IMR-90 (cell line): ENCODE data around the gene ENOX2. TPM values are rescaled to one million over a fixed set of nuclear protein-coding genes. Genes with fewer than 3 reads are reported as not detected.
A peak's percentile ranks its signal among the peaks of the same experiment; 100 is the strongest.

Experiments
- ATAC-seq: fragments of 200-7000 bp; cut with Tn5 transposase; 2 replicates; pipeline ENCODE4 v1.9.1; 2020; ENCODE audit warnings: low read depth, mild to moderate bottlenecking, moderate library complexity
- BruUV-seq: library from RNA; stranded (reverse); fragments of 400-500 nt; replicated peaks from 2 replicates; lab custom pipeline; 2021; lab: Mats Ljungman, UMichigan
- CTCF ChIA-PET: fragments of 300-600 bp; formaldehyde crosslinking; extraction: SDS; loops from one replicate; lab custom pipeline; 2021; ENCODE audit warnings: antibody characterized with exemption; lab: Yijun Ruan, JAX
- POLR2A ChIA-PET: fragments of 300-600 bp; sonication (Branson Sonifier 250); formaldehyde crosslinking; loops from one replicate; lab custom pipeline; 2022; ENCODE audit warnings: antibody characterized with exemption; ENCODE audit not compliant: unreplicated experiment; lab: Charles Lee
- DNase-seq: peaks from one replicate; pipeline ENCODE4 v3.0.0; 2013
- H2AFZ ChIP-seq: replicated peaks from 2 replicates; pipeline ENCODE3; 2013; ENCODE audit warnings: low read length, mild to moderate bottlenecking; ENCODE audit not compliant: poor library complexity
- H2AK5ac ChIP-seq: 2 replicates; pipeline ENCODE4 v1.6.1; 2013; ENCODE audit warnings: low read depth, low read length, inconsistent platforms
- H2AK9ac ChIP-seq: replicated peaks from 2 replicates; pipeline ENCODE3; 2013; ENCODE audit warnings: mild to moderate bottlenecking, low read depth, low read length, moderate library complexity; ENCODE audit not compliant: poor library complexity
- H2BK120ac ChIP-seq: 2 replicates; pipeline ENCODE4 v1.6.1; 2013; ENCODE audit warnings: low read depth, low read length, inconsistent platforms
- H2BK15ac ChIP-seq: 3 replicates; pipeline ENCODE4 v1.6.1; 2013; ENCODE audit warnings: low read depth, low read length, inconsistent platforms
- H2BK20ac ChIP-seq: 2 replicates; pipeline ENCODE4 v1.6.1; 2013; ENCODE audit warnings: low read depth, mild to moderate bottlenecking, inconsistent platforms, low read length, moderate library complexity
- H2BK5ac ChIP-seq: 2 replicates; pipeline ENCODE4 v1.6.1; 2013; ENCODE audit warnings: mild to moderate bottlenecking, low read depth, low read length, inconsistent platforms; ENCODE audit not compliant: poor library complexity, severe bottlenecking
- H3K14ac ChIP-seq: replicated peaks from 2 replicates; pipeline ENCODE4 v1.6.1; 2013; ENCODE audit warnings: low read depth, low read length, inconsistent platforms
- H3K18ac ChIP-seq: 2 replicates; pipeline ENCODE4 v1.6.1; 2013; ENCODE audit warnings: low read depth, low read length, control low read depth
- H3K23ac ChIP-seq: 2 replicates; pipeline ENCODE4 v1.6.1; 2013; ENCODE audit warnings: low read depth, low read length, inconsistent platforms
- H3K27ac ChIP-seq: 2 replicates; pipeline ENCODE4 v1.5.1; 2013; ENCODE audit warnings: mild to moderate bottlenecking, control low read depth, low read length; ENCODE audit not compliant: insufficient read depth
- H3K27me3 ChIP-seq: 2 replicates; pipeline ENCODE4 v1.6.1; 2013; ENCODE audit warnings: low read length; ENCODE audit not compliant: control insufficient read depth, insufficient read depth
- H3K36me3 ChIP-seq: 2 replicates; pipeline ENCODE4 v1.6.1; 2013; ENCODE audit warnings: low read length, mixed read lengths; ENCODE audit not compliant: control insufficient read depth, insufficient read depth
- H3K4ac ChIP-seq: 2 replicates; pipeline ENCODE4 v1.6.1; 2013; ENCODE audit warnings: low read depth, low read length, inconsistent platforms
- H3K4me1 ChIP-seq: 2 replicates; pipeline ENCODE4 v1.6.1; 2013; ENCODE audit warnings: low read length, mixed read lengths; ENCODE audit not compliant: control insufficient read depth, insufficient read depth
- H3K4me2 ChIP-seq: 2 replicates; pipeline ENCODE4 v1.6.1; 2013; ENCODE audit warnings: low read depth, mild to moderate bottlenecking, control low read depth, low read length, moderate library complexity
- H3K4me3 ChIP-seq: 2 replicates; pipeline ENCODE4 v1.5.1; 2013; ENCODE audit warnings: low read depth, mild to moderate bottlenecking, control low read depth, low read length, moderate library complexity; ENCODE audit not compliant: insufficient read depth
- H3K56ac ChIP-seq: 2 replicates; pipeline ENCODE4 v1.6.1; 2013; ENCODE audit warnings: low read length, inconsistent platforms; ENCODE audit not compliant: insufficient read depth; ENCODE audit errors: extremely low read depth
- H3K79me1 ChIP-seq, 2 experiments: 2 replicates each; pipeline ENCODE4 v1.6.1; 2013; ENCODE audit warnings: low read length in 2 of 2, inconsistent platforms in 1 of 2, low read depth in 1 of 2
- H3K9ac ChIP-seq: 2 replicates; pipeline ENCODE4 v1.6.1; 2013; ENCODE audit warnings: low read depth, low read length, control low read depth
- H3K9me1 ChIP-seq: 2 replicates; pipeline ENCODE4 v1.6.1; 2013; ENCODE audit warnings: low read length, inconsistent platforms; ENCODE audit not compliant: insufficient read depth
- H3K9me3 ChIP-seq: 2 replicates; pipeline ENCODE4 v1.6.1; 2013; ENCODE audit warnings: low read length; ENCODE audit not compliant: control insufficient read depth, insufficient read depth
- H4K20me1 ChIP-seq: 2 replicates; pipeline ENCODE4 v1.6.1; 2013; ENCODE audit warnings: low read length, inconsistent platforms; ENCODE audit not compliant: insufficient read depth
- H4K5ac ChIP-seq: 2 replicates; pipeline ENCODE4 v1.6.1; 2013; ENCODE audit warnings: mild to moderate bottlenecking, low read depth, low read length, control low read depth
- H4K8ac ChIP-seq, 2 experiments: 2 replicates each; pipeline ENCODE4 v1.6.1; 2013; ENCODE audit warnings: low read depth in 2 of 2, low read length in 2 of 2, control low read depth in 1 of 2, inconsistent platforms in 1 of 2
- H4K91ac ChIP-seq: 2 replicates; pipeline ENCODE4 v1.6.1; 2013; ENCODE audit warnings: low read depth, low read length, inconsistent platforms; ENCODE audit not compliant: insufficient read depth
- BHLHE40 ChIP-seq: fragments of 150-350 bp; IDR thresholded peaks from 2 replicates; pipeline ENCODE4 v1.6.1; 2016; ENCODE audit warnings: mild to moderate bottlenecking, low read depth, low read length
- CEBPB ChIP-seq: IDR thresholded peaks from 2 replicates; pipeline ENCODE4 v1.6.1; 2012; ENCODE audit warnings: low read depth, low read length, improper control_type of control experiment
- CHD1 ChIP-seq: IDR thresholded peaks from 2 replicates; pipeline ENCODE4 v1.6.1; 2012; ENCODE audit warnings: low read depth, low read length, improper control_type of control experiment
- FOS ChIP-seq: fragments of 150-350 bp; IDR thresholded peaks from 2 replicates; pipeline ENCODE4 v1.6.1; 2016; ENCODE audit warnings: low read depth, low read length
- MAFK ChIP-seq: IDR thresholded peaks from 2 replicates; pipeline ENCODE4 v1.6.1; 2012; ENCODE audit warnings: low read depth, low read length, improper control_type of control experiment
- MAZ ChIP-seq: IDR thresholded peaks from 2 replicates; pipeline ENCODE4 v1.6.1; 2012; ENCODE audit warnings: low read depth, mild to moderate bottlenecking, low read length, improper control_type of control experiment, moderate library complexity, borderline replicate concordance
- NFE2L2 ChIP-seq: fragments of 150-350 bp; IDR thresholded peaks from 2 replicates; pipeline ENCODE4 v1.6.1; 2016; ENCODE audit warnings: low read depth, mild to moderate bottlenecking, low read length
- POLR2A ChIP-seq: IDR thresholded peaks from 2 replicates; pipeline ENCODE4 v1.6.1; 2012; ENCODE audit warnings: mild to moderate bottlenecking, low read depth, low read length
- RCOR1 ChIP-seq: IDR thresholded peaks from 2 replicates; pipeline ENCODE4 v1.6.1; 2012; ENCODE audit warnings: mild to moderate bottlenecking, low read length, improper control_type of control experiment; ENCODE audit not compliant: insufficient replicate concordance
- SMC3 ChIP-seq: fragments of 150-350 bp; IDR thresholded peaks from 2 replicates; pipeline ENCODE4 v1.6.1; 2016; ENCODE audit warnings: low read depth, mild to moderate bottlenecking, antibody characterized with exemption, low read length, moderate library complexity
- USF2 ChIP-seq: fragments of 150-350 bp; IDR thresholded peaks from 2 replicates; pipeline ENCODE4 v1.6.1; 2017; ENCODE audit warnings: mild to moderate bottlenecking, antibody characterized with exemption, low read length, low read depth
- WGBS, 2 experiments: methylation state at CpG; one replicate each; pipeline versions ENCODE4 v1.1.5 to v1.1.7; 2013; ENCODE audit warnings: missing lambda C conversion rate in 2 of 2; ENCODE audit not compliant: insufficient read length in 1 of 2; ENCODE audit errors: extremely low coverage in 2 of 2; 5-methylcytosine and 5-hydroxymethylcytosine counted together
- dilution Hi-C: fragments of 300-500 bp; cut with HindIII; formaldehyde crosslinking; loops from one replicate; pipeline ENCODE4 v1.14.3; 2018; ENCODE audit warnings: low sequenced_read_pairs; ENCODE audit not compliant: unreplicated experiment
- in situ Hi-C: fragments of 300-500 bp; cut with MboI; formaldehyde crosslinking; loops from 3 replicates; pipeline ENCODE4 v1.14.3; 2019; ENCODE audit warnings: low sequenced_read_pairs, inconsistent platforms, mixed read lengths
- intact Hi-C: fragments of 100-400 bp; cut with micrococcal nuclease; formaldehyde crosslinking; loops from 2 replicates; pipeline ENCODE4 v1.10.0; 2022
- polyA plus RNA-seq, 3 experiments: library from polyadenylated mRNA; depleted of rRNA; stranded (reverse); fragments of >200 nt; gene quantifications; 2 replicates each; pipeline ENCODE4 v1.2.3, GENCODE V29; 2012; ENCODE audit warnings: low replicate concordance in 1 of 3
- total RNA-seq: library from RNA; depleted of rRNA; stranded (reverse); fragments of >200 nt; gene quantifications from 2 replicates; pipeline ENCODE4 v1.2.3, GENCODE V29; 2012
- TF ChIP-seq, protein P1 (sequence below): fragments of 150-350 bp; IDR thresholded peaks from 2 replicates; pipeline ENCODE4 v1.6.1; 2016; ENCODE audit warnings: low read depth, mild to moderate bottlenecking, low read length, moderate library complexity, borderline replicate concordance

Gene ENOX2
- total and polyA plus RNA-seq, 2 of the 4 experiments (the other 2 are of a cell fraction), result 6.3 to 11.8 TPM

DNA sequence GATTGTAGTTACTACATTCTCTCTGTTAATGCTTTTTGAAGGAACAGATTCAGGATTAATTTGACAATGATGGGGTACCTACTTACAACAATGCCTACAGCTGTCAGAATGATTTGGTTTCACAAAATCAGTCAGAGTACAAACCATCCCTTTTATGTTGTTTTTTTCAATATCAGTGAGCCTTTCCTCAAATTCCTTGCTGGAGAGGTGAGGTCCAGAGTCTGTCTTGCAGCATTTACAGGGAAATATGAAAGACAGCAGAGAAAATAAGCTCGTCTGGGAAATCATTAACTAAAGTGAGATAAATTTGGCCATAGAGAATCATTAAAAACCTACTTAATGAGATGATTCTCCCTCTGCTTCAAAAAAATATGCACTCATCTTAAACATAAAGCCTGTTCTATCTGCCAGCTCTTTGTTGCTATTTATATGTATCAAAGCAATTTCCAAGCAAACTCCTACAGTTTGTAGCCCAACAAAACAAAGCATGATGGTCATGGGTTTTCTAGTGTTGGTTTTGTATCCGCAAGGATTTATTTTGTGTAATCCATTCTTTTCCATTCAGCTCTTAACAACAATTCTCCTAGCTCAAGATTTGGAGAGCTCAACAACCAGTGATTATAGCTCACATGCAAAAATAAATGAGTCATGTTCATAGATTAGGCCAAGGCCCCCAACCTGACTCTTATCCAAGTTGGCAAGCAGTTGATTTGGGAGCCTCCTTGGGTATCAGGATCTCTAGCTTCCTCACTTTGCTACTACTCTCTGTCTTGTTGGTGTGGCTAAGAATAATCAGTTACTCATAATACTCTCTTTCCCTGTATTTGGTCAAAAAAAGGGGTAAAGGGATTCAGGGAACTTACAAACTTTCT is 222.6 kb downstream of the ENOX2 start:
- dilution Hi-C loops (no loop called here), intact Hi-C loops (no loop called here), in situ Hi-C loops (no loop called here)
- no peak overlapping the region for H4K91ac ChIP-seq
- peaks cover 4% of the 10 kb centered on the region; the same call in 1 of the 2 replicates for H3K4me1 ChIP-seq
- no peak overlapping the region for H3K56ac ChIP-seq
- peak overlapping the region; percentile 59; the same call in 1 of the 2 replicates for H3K18ac ChIP-seq
- H3K9me3 ChIP-seq, result no peaks in the 10 kb centered on the region
- no peak overlapping the region for H3K23ac ChIP-seq
- no peak for TF ChIP-seq FOS
- TF ChIP-seq NFE2L2, result no peak
- TF ChIP-seq, protein P1, sequence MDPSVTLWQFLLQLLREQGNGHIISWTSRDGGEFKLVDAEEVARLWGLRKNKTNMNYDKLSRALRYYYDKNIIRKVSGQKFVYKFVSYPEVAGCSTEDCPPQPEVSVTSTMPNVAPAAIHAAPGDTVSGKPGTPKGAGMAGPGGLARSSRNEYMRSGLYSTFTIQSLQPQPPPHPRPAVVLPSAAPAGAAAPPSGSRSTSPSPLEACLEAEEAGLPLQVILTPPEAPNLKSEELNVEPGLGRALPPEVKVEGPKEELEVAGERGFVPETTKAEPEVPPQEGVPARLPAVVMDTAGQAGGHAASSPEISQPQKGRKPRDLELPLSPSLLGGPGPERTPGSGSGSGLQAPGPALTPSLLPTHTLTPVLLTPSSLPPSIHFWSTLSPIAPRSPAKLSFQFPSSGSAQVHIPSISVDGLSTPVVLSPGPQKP, result no peak
- TF ChIP-seq MAZ, result no peak
- TF ChIP-seq MAFK, result no peak
- TF ChIP-seq CEBPB, result no peak
- no peak for TF ChIP-seq SMC3
- TF ChIP-seq BHLHE40, result no peak
- no peak for TF ChIP-seq CHD1
- TF ChIP-seq USF2, result no peak
- TF ChIP-seq POLR2A, result no peak
- TF ChIP-seq RCOR1, result no peak
- H2BK20ac ChIP-seq, result no peak overlapping the region
- no peak overlapping the region for H2AK5ac ChIP-seq
- no peaks in the 10 kb centered on the region for H3K36me3 ChIP-seq
- no peak overlapping the region for H2BK15ac ChIP-seq
- ATAC-seq (peak; percentile 21; the same call in 1 of the 2 replicates), DNase-seq (peak; percentile 43)
- H3K4me2 ChIP-seq, result no peak overlapping the region
- H3K4me3 ChIP-seq, result no peak overlapping the region
- H3K9ac ChIP-seq, result no peak overlapping the region
- H4K20me1 ChIP-seq, result no peaks in the 10 kb centered on the region
- no peak overlapping the region for H3K27ac ChIP-seq
- ChIA-PET CTCF (interaction anchor here (1.3 kb wide), 1 partner anchor 12 kb away, joined by 4 read pairs; no protein-coding TSS in a partner anchor), POLR2A (no interaction called here)
- H3K4ac ChIP-seq, result no peak overlapping the region
- H2AFZ ChIP-seq, result no peak overlapping the region
- H3K9me1 ChIP-seq, result no peaks in the 10 kb centered on the region
- no peak overlapping the region for H4K5ac ChIP-seq
- H2AK9ac ChIP-seq, result no peak overlapping the region
- no peak overlapping the region for H3K14ac ChIP-seq
- H3K79me1 ChIP-seq, result no peaks in the 10 kb centered on the region
- H4K8ac ChIP-seq, result no peak overlapping the region
- no peak overlapping the region for H2BK120ac ChIP-seq
- H2BK5ac ChIP-seq, result peak overlapping the region; percentile 20
- BruUV-seq, result no TSS peak
- no CpG with 5 or more reads among the region's 2 CpGs for WGBS, 2 experiments
- H3K27me3 ChIP-seq, result no peaks in the 10 kb centered on the region
